ENCODE measurements around the gene TK2. TPM values are rescaled to one million over a fixed set of nuclear protein-coding genes. Genes with fewer than 3 reads are reported as not detected.

Gene TK2
- total RNA-seq, 2 donors from 2014 or later, result 23.1 to 26.0 TPM

- H3K36me3 ChIP-seq (replicated peaks in 1 of 2; ENCODE audit: insufficient read depth in 1 of 2, low read depth in 2 of 2), result no peaks in the 10 kb centered on the region
- H3K4me3 ChIP-seq, result no peak overlapping the region
- H3K27ac ChIP-seq, result no peak overlapping the region
- DNase-seq (peak in 1 of 4 donors; percentile 37), ATAC-seq (no peak)
- TF ChIP-seq POLR2A (IDR thresholded peaks at IDR 0.05), result no peak
- no peak for TF ChIP-seq CTCF (IDR thresholded peaks at IDR 0.05)
- intact Hi-C loops (cut with DNase I), result no loop called here
- peaks cover 6% of the 10 kb centered on the region for H3K4me1 ChIP-seq
- WGBS, 2 donors, result 45 to 55% methylated on average over 7 to 8 of the region's 8 CpGs
- no peaks in the 10 kb centered on the region for H3K9me3 ChIP-seq
- H3K27me3 ChIP-seq, result no peaks in the 10 kb centered on the region
These were observed 73.4 kb downstream of the TK2 start for GRCh38 chr16:66476328-66477027.

GRCh38 chr16:66475232-66475631, 74.7 kb downstream of the TK2 start:
- intact Hi-C loops (cut with DNase I), result no loop called here
- 70 to 82% methylated on average over 1 to 2 of the region's 2 CpGs for WGBS, 2 donors
- Histone ChIP-seq H3K36me3 (replicated peaks in 1 of 2; ENCODE audit: insufficient read depth in 1 of 2, low read depth in 2 of 2) (no peaks in the 10 kb centered on the region), H3K4me1 (peaks cover 6% of the 10 kb centered on the region), H3K27me3 (no peaks in the 10 kb centered on the region), H3K27ac (no peak overlapping the region), H3K4me3 (no peak overlapping the region), H3K9me3 (no peaks in the 10 kb centered on the region)
- peak; percentile 5 for ATAC-seq
- DNase-seq, result no peak
- no peak for TF ChIP-seq POLR2A (IDR thresholded peaks at IDR 0.05)
- no peak for TF ChIP-seq CTCF (IDR thresholded peaks at IDR 0.05)

DNA sequence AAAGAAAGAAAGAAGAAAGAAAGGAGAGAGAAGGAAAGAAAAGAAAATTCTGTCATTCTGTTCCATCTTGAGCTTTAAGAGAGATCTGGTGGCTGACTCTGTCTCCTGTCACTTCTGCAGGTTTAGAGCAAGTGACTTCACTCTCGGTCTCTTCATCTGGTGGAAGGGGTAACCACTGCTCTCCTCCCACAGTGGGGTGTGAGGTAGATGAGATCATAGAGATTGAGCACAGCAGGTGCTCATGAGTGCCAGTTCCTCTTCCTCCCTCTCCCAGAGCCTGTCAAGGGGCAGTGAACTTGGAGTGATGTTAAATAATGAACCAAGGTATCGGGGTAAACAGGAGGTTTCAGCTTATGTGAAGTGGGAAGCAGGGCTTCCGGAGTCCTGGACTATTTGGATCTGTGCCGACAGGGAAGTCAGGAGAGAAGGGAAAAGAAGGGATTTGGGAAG, 75.1 kb downstream of the TK2 start:
- ATAC-seq (peak; percentile 33), DNase-seq (no peak)
- Histone ChIP-seq H3K4me3 (no peak overlapping the region), H3K27ac (no peak overlapping the region), H3K27me3 (no peaks in the 10 kb centered on the region), H3K4me1 (peaks cover 6% of the 10 kb centered on the region), H3K9me3 (no peaks in the 10 kb centered on the region), H3K36me3 (replicated peaks in 1 of 2; ENCODE audit: insufficient read depth in 1 of 2, low read depth in 2 of 2) (no peaks in the 10 kb centered on the region)
- 13 to 21% methylated on average over 4 of the region's 4 CpGs for WGBS, 2 donors
- intact Hi-C loops (cut with DNase I), result no loop called here
- TF ChIP-seq CTCF (IDR thresholded peaks at IDR 0.05) (no peak), POLR2A (IDR thresholded peaks at IDR 0.05) (no peak)

DNA sequence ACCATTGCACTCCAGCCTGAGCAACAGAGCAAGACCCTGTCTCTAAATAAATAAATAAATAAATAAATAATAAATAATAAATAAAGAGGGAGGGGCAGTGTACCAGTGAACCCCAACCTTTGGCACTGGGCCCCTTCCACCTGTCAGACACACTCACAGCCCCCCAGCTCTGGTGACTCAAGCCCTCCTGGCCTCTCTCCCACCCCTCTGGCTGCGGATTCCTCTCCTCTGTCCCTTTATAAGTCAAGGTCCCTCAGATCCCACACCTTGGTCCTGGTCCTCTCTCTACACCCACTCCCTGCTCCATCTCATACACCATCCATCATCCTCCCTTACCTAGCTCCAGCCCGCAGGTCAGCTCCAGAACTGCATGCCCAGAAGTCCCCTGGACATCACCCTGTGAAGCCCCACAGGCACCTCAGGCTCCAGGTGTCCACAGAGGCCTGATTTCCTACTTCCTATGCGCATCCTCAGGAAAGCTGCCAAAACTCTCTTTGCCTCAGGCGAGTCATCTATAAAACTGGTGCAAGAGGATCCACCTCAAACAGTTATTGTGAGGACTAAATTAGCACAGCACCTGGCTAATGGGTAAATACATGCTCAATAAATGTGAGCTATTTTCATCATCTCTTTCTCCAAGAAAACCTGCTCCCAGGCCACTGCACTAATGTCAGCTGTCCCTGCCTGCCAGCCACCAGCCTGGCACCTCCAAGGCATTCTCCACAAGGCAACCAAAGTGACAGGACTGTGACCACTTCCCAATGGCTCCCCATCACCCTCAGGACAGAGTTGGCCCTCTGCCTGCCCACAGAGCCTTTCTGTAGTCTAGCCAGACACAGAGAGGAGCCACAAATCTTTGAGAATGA, 76.0 kb downstream of the TK2 start:
- H3K4me1 ChIP-seq, result peaks cover 4% of the 10 kb centered on the region
- DNase-seq (no peak), ATAC-seq (no peak)
- H3K36me3 ChIP-seq (replicated peaks in 1 of 2; ENCODE audit: insufficient read depth in 1 of 2, low read depth in 2 of 2), result no peaks in the 10 kb centered on the region
- intact Hi-C loops (cut with DNase I), result no loop called here
- WGBS, 2 donors, result 79 to 84% methylated on average over 3 to 4 of the region's 4 CpGs
- H3K9me3 ChIP-seq, result no peaks in the 10 kb centered on the region
- no peak overlapping the region for H3K4me3 ChIP-seq
- no peak overlapping the region for H3K27ac ChIP-seq
- H3K27me3 ChIP-seq, result no peaks in the 10 kb centered on the region
- TF ChIP-seq POLR2A (IDR thresholded peaks at IDR 0.05) (no peak), CTCF (IDR thresholded peaks at IDR 0.05) (no peak)
